Measurements from ENCODE around the gene FAAH2. TPM values are rescaled to one million over a fixed set of nuclear protein-coding genes. Genes with fewer than 3 reads are reported as not detected.

Gene FAAH2
- total RNA-seq, 2 donors from 2014 or later: 4.2 to 8.9 TPM

DNA sequence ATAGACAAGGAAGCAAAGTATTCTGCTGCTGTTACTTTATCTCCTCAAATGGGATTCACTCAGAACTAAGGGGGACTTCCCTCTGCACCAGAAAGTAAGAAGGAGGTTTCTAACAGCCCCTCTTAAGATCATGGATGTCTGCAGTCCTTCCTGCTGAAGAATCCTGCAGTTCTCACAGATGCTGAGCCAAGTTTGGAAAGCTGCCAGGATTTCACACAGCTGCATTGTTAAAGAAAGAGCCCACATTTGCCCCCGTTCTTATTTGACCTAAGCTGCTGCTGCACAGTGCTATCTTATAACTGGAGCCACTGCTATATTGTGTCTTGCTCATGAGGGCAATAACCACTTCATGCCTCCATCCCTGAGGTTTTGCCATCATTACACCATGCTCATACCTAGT, 81.1 kb downstream of the FAAH2 start:
- H3K9me3 ChIP-seq (ENCODE audit: control insufficient read depth, low read length): no peaks in the 10 kb centered on the region
- H3K4me3 ChIP-seq (ENCODE audit: low read length): no peak overlapping the region
- Mint-ChIP-seq H3K36me3 (ENCODE audit: low read depth) (peaks cover 2% of the 10 kb centered on the region), H3K4me3 (no peak overlapping the region), H3K27ac (no peak overlapping the region), H3K4me1 (peaks cover 3% of the 10 kb centered on the region), H3K27me3 (ENCODE audit: insufficient read depth) (no peaks in the 10 kb centered on the region), H3K9me3 (peaks cover 47% of the 10 kb centered on the region)
- no peaks in the 10 kb centered on the region for H3K27me3 ChIP-seq (ENCODE audit: control insufficient read depth, insufficient read depth, low read length, poor library complexity, severe bottlenecking)
- WGBS, 2 experiments (ENCODE audit: insufficient coverage in 1 of 2, insufficient read length in 1 of 2): 79% methylated on average over 1 of the region's 1 CpG; no CpG with 5 or more reads in 1 of the 2 experiments
- H3K4me1 ChIP-seq (ENCODE audit: control insufficient read depth, insufficient read depth, low read length): no peaks in the 10 kb centered on the region
- TF ChIP-seq, protein P1, sequence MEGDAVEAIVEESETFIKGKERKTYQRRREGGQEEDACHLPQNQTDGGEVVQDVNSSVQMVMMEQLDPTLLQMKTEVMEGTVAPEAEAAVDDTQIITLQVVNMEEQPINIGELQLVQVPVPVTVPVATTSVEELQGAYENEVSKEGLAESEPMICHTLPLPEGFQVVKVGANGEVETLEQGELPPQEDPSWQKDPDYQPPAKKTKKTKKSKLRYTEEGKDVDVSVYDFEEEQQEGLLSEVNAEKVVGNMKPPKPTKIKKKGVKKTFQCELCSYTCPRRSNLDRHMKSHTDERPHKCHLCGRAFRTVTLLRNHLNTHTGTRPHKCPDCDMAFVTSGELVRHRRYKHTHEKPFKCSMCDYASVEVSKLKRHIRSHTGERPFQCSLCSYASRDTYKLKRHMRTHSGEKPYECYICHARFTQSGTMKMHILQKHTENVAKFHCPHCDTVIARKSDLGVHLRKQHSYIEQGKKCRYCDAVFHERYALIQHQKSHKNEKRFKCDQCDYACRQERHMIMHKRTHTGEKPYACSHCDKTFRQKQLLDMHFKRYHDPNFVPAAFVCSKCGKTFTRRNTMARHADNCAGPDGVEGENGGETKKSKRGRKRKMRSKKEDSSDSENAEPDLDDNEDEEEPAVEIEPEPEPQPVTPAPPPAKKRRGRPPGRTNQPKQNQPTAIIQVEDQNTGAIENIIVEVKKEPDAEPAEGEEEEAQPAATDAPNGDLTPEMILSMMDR (conservative IDR thresholded peaks at IDR 0.05): no peak
- no peaks in the 10 kb centered on the region for H3K36me3 ChIP-seq (ENCODE audit: control insufficient read depth, insufficient read depth, low read length)
- DNase-seq: no peak
- H3K9ac ChIP-seq (ENCODE audit: extremely low read depth, low read length, poor library complexity, severe bottlenecking): no peak overlapping the region
- H3K27ac ChIP-seq (ENCODE audit: low read depth, low read length): no peak overlapping the region

DNA sequence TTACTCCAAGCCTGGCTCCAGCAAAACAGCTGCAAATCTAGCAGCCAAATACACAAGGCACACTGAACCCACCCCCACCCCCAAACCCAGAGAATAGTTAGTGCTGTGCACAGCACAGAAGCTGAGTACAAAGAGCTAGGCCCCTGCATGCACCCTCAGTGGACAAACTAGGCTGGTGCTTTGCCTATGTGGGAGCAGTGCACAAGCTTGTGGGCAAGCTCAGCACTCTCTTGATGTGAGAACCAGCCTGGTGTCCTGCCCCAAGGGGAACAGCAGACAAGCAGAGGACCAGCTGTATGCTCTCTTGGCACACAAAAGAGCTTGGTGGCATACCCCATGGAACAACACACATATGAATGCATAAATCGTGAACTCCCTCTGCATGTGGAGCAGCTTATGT, 81.7 kb downstream of the FAAH2 start:
- H3K4me1 ChIP-seq (ENCODE audit: control insufficient read depth, insufficient read depth, low read length): no peaks in the 10 kb centered on the region
- no peak overlapping the region for H3K27ac ChIP-seq (ENCODE audit: low read depth, low read length)
- no peaks in the 10 kb centered on the region for H3K9me3 ChIP-seq (ENCODE audit: control insufficient read depth, low read length)
- Mint-ChIP-seq H3K27ac (no peak overlapping the region), H3K36me3 (ENCODE audit: low read depth) (peaks cover 2% of the 10 kb centered on the region), H3K9me3 (peaks cover 44% of the 10 kb centered on the region), H3K4me1 (peaks cover 6% of the 10 kb centered on the region), H3K4me3 (no peak overlapping the region), H3K27me3 (ENCODE audit: insufficient read depth) (no peaks in the 10 kb centered on the region)
- no peak overlapping the region for H3K4me3 ChIP-seq (ENCODE audit: low read length)
- no peak for DNase-seq
- H3K36me3 ChIP-seq (ENCODE audit: control insufficient read depth, insufficient read depth, low read length): no peaks in the 10 kb centered on the region
- no peak overlapping the region for H3K9ac ChIP-seq (ENCODE audit: extremely low read depth, low read length, poor library complexity, severe bottlenecking)
- 96% methylated on average over 1 of the region's 1 CpG; no CpG with 5 or more reads in 1 of the 2 experiments for WGBS, 2 experiments (ENCODE audit: insufficient coverage in 1 of 2, insufficient read length in 1 of 2)
- no peaks in the 10 kb centered on the region for H3K27me3 ChIP-seq (ENCODE audit: control insufficient read depth, insufficient read depth, low read length, poor library complexity, severe bottlenecking)
- TF ChIP-seq, protein P1 (conservative IDR thresholded peaks at IDR 0.05): no peak

DNA sequence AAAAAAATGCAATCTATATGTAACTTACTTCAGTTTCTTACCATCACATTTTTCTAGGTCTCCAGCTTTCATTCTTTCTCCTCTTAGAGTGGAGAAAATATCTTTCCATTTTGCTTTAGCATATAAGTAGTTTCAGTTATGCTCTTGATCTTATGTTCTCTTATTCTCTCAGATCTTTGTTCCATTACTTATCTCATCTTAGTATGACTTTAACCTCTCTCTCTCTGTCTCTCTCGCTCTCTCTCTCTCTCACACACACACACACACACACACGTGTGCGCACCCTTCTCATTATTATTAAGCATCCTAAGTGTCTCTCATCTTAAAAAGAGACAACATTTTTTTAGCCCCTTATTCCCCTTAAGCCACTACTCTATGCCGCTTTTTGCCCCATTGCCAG, 92.8 kb downstream of the FAAH2 start:
- no peaks in the 10 kb centered on the region for H3K4me1 ChIP-seq (ENCODE audit: control insufficient read depth, insufficient read depth, low read length)
- no peaks in the 10 kb centered on the region for H3K36me3 ChIP-seq (ENCODE audit: control insufficient read depth, insufficient read depth, low read length)
- H3K27ac ChIP-seq (ENCODE audit: low read depth, low read length): no peak overlapping the region
- H3K9me3 Mint-ChIP-seq: peaks cover 66% of the 10 kb centered on the region
- WGBS, 2 experiments (ENCODE audit: insufficient coverage in 1 of 2, insufficient read length in 1 of 2): 90% methylated on average over 4 of the region's 4 CpGs; no CpG with 5 or more reads in 1 of the 2 experiments
- no peak for DNase-seq
- peaks cover 12% of the 10 kb centered on the region for H3K36me3 Mint-ChIP-seq (ENCODE audit: low read depth)
- no peak overlapping the region for H3K4me3 ChIP-seq (ENCODE audit: low read length)
- no peak overlapping the region for H3K27ac Mint-ChIP-seq
- no peak overlapping the region for H3K4me3 Mint-ChIP-seq
- no peaks in the 10 kb centered on the region for H3K9me3 ChIP-seq (ENCODE audit: control insufficient read depth, low read length)
- H3K27me3 Mint-ChIP-seq (ENCODE audit: insufficient read depth): no peaks in the 10 kb centered on the region
- peaks cover under 1% of the 10 kb centered on the region for H3K4me1 Mint-ChIP-seq
- H3K27me3 ChIP-seq (ENCODE audit: control insufficient read depth, insufficient read depth, low read length, poor library complexity, severe bottlenecking): no peaks in the 10 kb centered on the region
- TF ChIP-seq, protein P1 (conservative IDR thresholded peaks at IDR 0.05): no peak
- no peak overlapping the region for H3K9ac ChIP-seq (ENCODE audit: extremely low read depth, low read length, poor library complexity, severe bottlenecking)

All from endodermal cell (in vitro differentiated cells).